Tongue (tissue), 2 donors: ENCODE data around the gene SLC25A38. TPM values are rescaled to one million over a fixed set of nuclear protein-coding genes. Genes with fewer than 3 reads are reported as not detected.
"Not testable (repeated sequence)": the region's sequence is repeated elsewhere in the genome, so short reads cannot be mapped to it uniquely, and the experiment has no call there.

Experiments used
- DNase-seq: peaks from one replicate; pipeline ENCODE4 v3.0.0-alpha.2; 2015
- total RNA-seq: library from RNA; depleted of rRNA; stranded (reverse); fragments of >200 nt; gene quantifications from one replicate; pipeline ENCODE4 v1.2.3, GENCODE V29; 2014

Gene SLC25A38
- total RNA-seq, 1 donor from 2014 or later = 15.6 TPM

- no peak for DNase-seq
These were observed 24.1 kb downstream of the SLC25A38 start for GRCh38 chr3:39407259-39407629.

GRCh38 chr3:39407773-39408492, 24.8 kb downstream of the SLC25A38 start:
- no peak for DNase-seq

- DNase-seq = no peak
These were observed 25.6 kb downstream of the SLC25A38 start for GRCh38 chr3:39408493-39409372.

- DNase-seq = no peak
These were observed 26.5 kb downstream of the SLC25A38 start for GRCh38 chr3:39409514-39410136.

- no peak for DNase-seq
These were observed 27.7 kb downstream of the SLC25A38 start for GRCh38 chr3:39410893-39411292.

GRCh38 chr3:39412668-39413260, 29.6 kb downstream of the SLC25A38 start:
- no peak for DNase-seq

GRCh38 chr3:39413691-39414420, 30.7 kb downstream of the SLC25A38 start:
- no peak for DNase-seq

- no peak for DNase-seq
These were observed 31.3 kb downstream of the SLC25A38 start for GRCh38 chr3:39414421-39414907.

GRCh38 chr3:39415302-39415701, 32.1 kb downstream of the SLC25A38 start:
- DNase-seq = not testable (repeated sequence)

GRCh38 chr3:39415983-39416382, 32.8 kb downstream of the SLC25A38 start:
- DNase-seq = no peak

- DNase-seq = not testable (repeated sequence)
These were observed 33.8 kb downstream of the SLC25A38 start for GRCh38 chr3:39416998-39417397.

GRCh38 chr3:39418556-39419225, 35.5 kb downstream of the SLC25A38 start:
- DNase-seq = not testable (repeated sequence)

- DNase-seq = peak; percentile 24
These were observed 36.7 kb downstream of the SLC25A38 start for GRCh38 chr3:39419742-39420315.

- DNase-seq = no peak
These were observed 37.4 kb downstream of the SLC25A38 start for GRCh38 chr3:39420543-39420942.

GRCh38 chr3:39423436-39423970, 40.3 kb downstream of the SLC25A38 start:
- no peak for DNase-seq

- no peak for DNase-seq
These were observed 43.1 kb downstream of the SLC25A38 start for GRCh38 chr3:39426312-39426711.

- no peak for DNase-seq
These were observed 44.3 kb downstream of the SLC25A38 start for GRCh38 chr3:39427506-39427905.

- no peak for DNase-seq
These were observed 45.6 kb downstream of the SLC25A38 start for GRCh38 chr3:39428745-39429201.

- no peak for DNase-seq
These were observed 46.3 kb downstream of the SLC25A38 start for GRCh38 chr3:39429466-39429865.

GRCh38 chr3:39432342-39432741, 49.2 kb downstream of the SLC25A38 start:
- no peak for DNase-seq
